H9 (cell line): ENCODE data around the gene SHE. TPM values are rescaled to one million over a fixed set of nuclear protein-coding genes. Genes with fewer than 3 reads are reported as not detected.
A peak's percentile ranks its signal among the peaks of the same experiment; 100 is the strongest.

Experiments
- DNase-seq: peaks from one replicate; pipeline ENCODE4 v3.0.0-alpha.2; 2017
- H2AFZ ChIP-seq: one replicate; pipeline ENCODE4 v1.6.1; 2013; ENCODE audit warnings: mild to moderate bottlenecking, low read length, control low read depth, moderate library complexity
- H2AK5ac ChIP-seq: 2 replicates; pipeline ENCODE4 v1.6.1; 2013; ENCODE audit warnings: low read length, control low read depth, mixed read lengths; ENCODE audit not compliant: insufficient read length
- H2BK120ac ChIP-seq: one replicate; pipeline ENCODE4 v1.6.1; 2013; ENCODE audit warnings: low read depth, mild to moderate bottlenecking, low read length, control low read depth, inconsistent platforms; ENCODE audit not compliant: poor library complexity, severe bottlenecking
- H2BK12ac ChIP-seq: 2 replicates; pipeline ENCODE4 v1.6.1; 2013; ENCODE audit warnings: low read length, control low read depth, mixed read lengths, low read depth; ENCODE audit not compliant: insufficient read length
- H2BK15ac ChIP-seq: 2 replicates; pipeline ENCODE4 v1.6.1; 2013; ENCODE audit warnings: low read depth, low read length, control low read depth
- H2BK20ac ChIP-seq: one replicate; pipeline ENCODE4 v1.6.1; 2013; ENCODE audit warnings: low read depth, mild to moderate bottlenecking, low read length, control low read depth, inconsistent platforms; ENCODE audit not compliant: poor library complexity, severe bottlenecking
- H2BK5ac ChIP-seq: 2 replicates; pipeline ENCODE4 v1.6.1; 2013; ENCODE audit warnings: low read length, control low read depth, mixed read lengths; ENCODE audit not compliant: insufficient read length
- H3K14ac ChIP-seq: 2 replicates; pipeline ENCODE4 v1.6.1; 2013; ENCODE audit warnings: low read length, control low read depth; ENCODE audit not compliant: insufficient read depth
- H3K18ac ChIP-seq: 2 replicates; pipeline ENCODE4 v1.6.1; 2013; ENCODE audit warnings: low read depth, mild to moderate bottlenecking, mixed read lengths, low read length, control low read depth; ENCODE audit not compliant: insufficient read length
- H3K23ac ChIP-seq: 2 replicates; pipeline ENCODE4 v1.6.1; 2013; ENCODE audit warnings: low read length, control low read depth, mixed read lengths, low read depth; ENCODE audit not compliant: insufficient read length
- H3K23me2 ChIP-seq: 2 replicates; pipeline ENCODE4 v1.6.1; 2013; ENCODE audit warnings: low read depth, mild to moderate bottlenecking, mixed read lengths, low read length, control low read depth; ENCODE audit not compliant: insufficient read length, poor library complexity, severe bottlenecking
- H3K27ac ChIP-seq: 2 replicates; pipeline ENCODE4 v1.5.1; 2013; ENCODE audit warnings: low read length, control low read depth, mixed read lengths, low read depth; ENCODE audit not compliant: insufficient read length
- H3K27me3 ChIP-seq: 2 replicates; pipeline ENCODE4 v1.6.1; 2013; ENCODE audit warnings: low read length, control low read depth, inconsistent platforms; ENCODE audit not compliant: insufficient read depth
- H3K4ac ChIP-seq: 2 replicates; pipeline ENCODE4 v1.6.1; 2013; ENCODE audit warnings: low read depth, mild to moderate bottlenecking, control low read depth, inconsistent platforms, low read length, moderate library complexity
- H3K4me1 ChIP-seq: 2 replicates; pipeline ENCODE4 v1.6.1; 2013; ENCODE audit warnings: low read length, control low read depth, inconsistent platforms; ENCODE audit not compliant: insufficient read depth
- H3K4me2 ChIP-seq: 2 replicates; pipeline ENCODE4 v1.6.1; 2013; ENCODE audit warnings: low read length, control low read depth, mixed read lengths; ENCODE audit not compliant: insufficient read length, insufficient read depth
- H3K56ac ChIP-seq: 2 replicates; pipeline ENCODE4 v1.6.1; 2013; ENCODE audit warnings: low read depth, mild to moderate bottlenecking, mixed read lengths, low read length, control low read depth; ENCODE audit not compliant: insufficient read length
- H3K79me1 ChIP-seq: 2 replicates; pipeline ENCODE4 v1.6.1; 2013; ENCODE audit warnings: low read depth, mild to moderate bottlenecking, moderate library complexity, low read length, control low read depth, inconsistent platforms; ENCODE audit not compliant: insufficient read depth, poor library complexity, severe bottlenecking
- H3K79me2 ChIP-seq: 2 replicates; pipeline ENCODE4 v1.6.1; 2013; ENCODE audit warnings: low read length, control low read depth, inconsistent platforms; ENCODE audit not compliant: insufficient read depth
- H3K9ac ChIP-seq: 2 replicates; pipeline ENCODE4 v1.6.1; 2013; ENCODE audit warnings: low read length, control low read depth, mixed read lengths; ENCODE audit not compliant: insufficient read length; ENCODE audit errors: extremely low read depth
- H3K9me3 ChIP-seq: one replicate; pipeline ENCODE4 v1.6.1; 2013; ENCODE audit warnings: low read depth, low read length, inconsistent platforms; ENCODE audit not compliant: control insufficient read depth
- H3T11ph ChIP-seq: one replicate; pipeline ENCODE4 v1.6.1; 2013; ENCODE audit warnings: mild to moderate bottlenecking, low read length, control low read depth, inconsistent platforms
- H4K20me1 ChIP-seq: one replicate; pipeline ENCODE4 v1.6.1; 2013; ENCODE audit not compliant: control insufficient read depth, insufficient read length, insufficient read depth
- H4K5ac ChIP-seq: 2 replicates; pipeline ENCODE4 v1.6.1; 2013; ENCODE audit warnings: low read depth, mild to moderate bottlenecking, mixed read lengths, low read length, control low read depth; ENCODE audit not compliant: insufficient read length
- H4K8ac ChIP-seq: replicated peaks from 2 replicates; pipeline ENCODE4 v1.6.1; 2013; ENCODE audit warnings: low read length, control low read depth, mixed read lengths, low read depth; ENCODE audit not compliant: insufficient read length
- H4K91ac ChIP-seq: 2 replicates; pipeline ENCODE4 v1.6.1; 2013; ENCODE audit warnings: low read depth, mild to moderate bottlenecking, moderate library complexity, mixed read lengths, low read length, control low read depth; ENCODE audit not compliant: insufficient read length
- H3K27ac Mint-ChIP-seq, 3 experiments: 2 replicates in 2 of 3; 3 replicates in 1 of 3; pipeline ENCODE4 v1.8.0; 2020 to 2021; ENCODE audit warnings: mixed read lengths in 3 of 3, mild to moderate bottlenecking in 1 of 3, moderate library complexity in 1 of 3
- H3K27me3 Mint-ChIP-seq: 2 replicates; pipeline ENCODE4 v1.8.0; 2021; ENCODE audit warnings: low read depth, mild to moderate bottlenecking, moderate library complexity, mixed read lengths
- H3K36me3 Mint-ChIP-seq, 3 experiments: 2 replicates in 2 of 3; 3 replicates in 1 of 3; pipeline ENCODE4 v1.8.0; 2020 to 2021; ENCODE audit warnings: low read depth in 3 of 3, mixed read lengths in 3 of 3; ENCODE audit not compliant: insufficient read depth in 1 of 3
- H3K4me1 Mint-ChIP-seq, 2 experiments: 2 replicates each; pipeline ENCODE4 v1.8.0; 2020; ENCODE audit warnings: mixed read lengths in 2 of 2
- H3K4me3 Mint-ChIP-seq, 2 experiments: 2 replicates in 1 of 2; 3 replicates in 1 of 2; pipeline ENCODE4 v1.8.0; 2020 to 2021; ENCODE audit warnings: mild to moderate bottlenecking in 2 of 2, mixed read lengths in 2 of 2, moderate library complexity in 1 of 2
- H3K9me3 Mint-ChIP-seq, 2 experiments: 2 replicates in 1 of 2; 3 replicates in 1 of 2; pipeline ENCODE4 v1.8.0; 2020; ENCODE audit warnings: mild to moderate bottlenecking in 2 of 2, mixed read lengths in 2 of 2, moderate library complexity in 1 of 2
- CTCF ChIP-seq: fragments of 200-600 bp; sonication (generic); conservative IDR thresholded peaks from 3 replicates; pipeline ENCODE4 v1.8.0; 2021; ENCODE audit warnings: antibody characterized with exemption, mild to moderate bottlenecking
- WGBS: extraction: QIAGEN DNeasy Blood & Tissue Kit; methylation state at CpG from one replicate; pipeline ENCODE4 v1.1.7; 2013; ENCODE audit warnings: missing lambda C conversion rate, low lambda C conversion rate, mixed read lengths; ENCODE audit not compliant: insufficient read length; ENCODE audit errors: extremely low coverage; 5-methylcytosine and 5-hydroxymethylcytosine counted together
- total RNA-seq: library from RNA; stranded (reverse); gene quantifications from 2 replicates; pipeline ENCODE4 v1.2.1, GENCODE V29; 2021

The SHE gene
- total RNA-seq, 1 experiment from 2014 or later = 0.48 TPM

GRCh38 chr1:154460695-154461260, 41.4 kb downstream of the SHE start:
- Mint-ChIP-seq H3K27me3 (no peaks in the 10 kb centered on the region), H3K27ac (0 out of 7 replicates have a peak overlapping the region, but pooled peaks of 1 of the 3 experiments have one; percentile 1), H3K9me3 (no peaks in the 10 kb centered on the region), H3K36me3 (no peaks in the 10 kb centered on the region; a peak in 1 of 7 replicates), H3K4me1 (peaks cover 5 to 6% of the 10 kb centered on the region in 2 experiments; a peak in 3 of 4 replicates), H3K4me3 (no peak overlapping the region)
- Histone ChIP-seq H3K23ac (no peak overlapping the region), H3K79me2 (no peaks in the 10 kb centered on the region), H3K14ac (no peak overlapping the region), H2BK15ac (no peak overlapping the region), H3K18ac (no peak overlapping the region), H4K20me1 (no peaks in the 10 kb centered on the region), H3K23me2 (no peaks in the 10 kb centered on the region), H2AK5ac (no peak overlapping the region), H3K9ac (no peak overlapping the region), H3K27ac (no peak overlapping the region), H3K9me3 (no peaks in the 10 kb centered on the region), H2BK5ac (no peak overlapping the region), H2BK20ac (no peak overlapping the region), H2BK120ac (no peak overlapping the region), H4K91ac (no peak overlapping the region), H3K79me1 (no peaks in the 10 kb centered on the region), H2BK12ac (no peak overlapping the region), H3T11ph (no peak overlapping the region), H2AFZ (no peak overlapping the region), H4K5ac (no peak overlapping the region), H4K8ac (no peak overlapping the region), H3K4me1 (no peaks in the 10 kb centered on the region), H3K4me2 (no peak overlapping the region), H3K27me3 (no peaks in the 10 kb centered on the region), H3K4ac (no peak overlapping the region), H3K56ac (no peak overlapping the region)
- no CpG with 5 or more reads among the region's 15 CpGs for WGBS
- no peak for TF ChIP-seq CTCF
- DNase-seq = no peak
